Measurements from ENCODE around the gene SEMA3A.
A peak's percentile ranks its signal among the peaks of the same experiment; 100 is the strongest.

SEMA3A gene

GRCh38 chr7:84003191-84003590, 191.4 kb downstream of the SEMA3A start:
- DNase-seq, result no peak

- peak; percentile 25 for DNase-seq
Measured at GRCh38 chr7:84002348-84002747, 192.2 kb downstream of the SEMA3A start.

- DNase-seq, result peak; percentile 15
Measured at GRCh38 chr7:83996879-83997278, 197.7 kb downstream of the SEMA3A start.

GRCh38 chr7:83987764-83988163, 206.8 kb downstream of the SEMA3A start:
- no peak for DNase-seq

GRCh38 chr7:83985821-83986220, 208.8 kb downstream of the SEMA3A start:
- DNase-seq, result no peak

GRCh38 chr7:83984591-83984990, 210.0 kb downstream of the SEMA3A start:
- no peak for DNase-seq

- DNase-seq, result no peak
Measured at GRCh38 chr7:83984076-83984475, 210.5 kb downstream of the SEMA3A start.

GRCh38 chr7:83983606-83984005, 211.0 kb downstream of the SEMA3A start:
- DNase-seq, result no peak

GRCh38 chr7:83976302-83976701, 218.3 kb downstream of the SEMA3A start:
- peak; percentile 38 for DNase-seq

GRCh38 chr7:83970081-83970480, 224.5 kb downstream of the SEMA3A start:
- no peak for DNase-seq

- no peak for DNase-seq
Measured at GRCh38 chr7:83964318-83964717, 230.3 kb downstream of the SEMA3A start.

- peak; percentile 3 for DNase-seq
Measured at GRCh38 chr7:83957333-83957732, 237.3 kb downstream of the SEMA3A start.

- no peak for DNase-seq
Measured at GRCh38 chr7:83956104-83956503, 238.5 kb downstream of the SEMA3A start.

GRCh38 chr7:83952236-83952635, 242.4 kb downstream of the SEMA3A start:
- no peak for DNase-seq

GRCh38 chr7:83947260-83947659, 247.3 kb downstream of the SEMA3A start:
- peak; percentile 5 for DNase-seq

GRCh38 chr7:83946801-83947200, 247.8 kb downstream of the SEMA3A start:
- no peak for DNase-seq

GRCh38 chr7:83941300-83941699, 253.3 kb downstream of the SEMA3A start:
- no peak for DNase-seq

GRCh38 chr7:83937930-83938329, 256.7 kb downstream of the SEMA3A start:
- DNase-seq, result no peak

GRCh38 chr7:83936056-83936708, 258.4 kb downstream of the SEMA3A start:
- peak; percentile 64 for DNase-seq

GRCh38 chr7:83934118-83934734, 260.4 kb downstream of the SEMA3A start:
- DNase-seq, result no peak

- DNase-seq, result no peak
Measured at GRCh38 chr7:83931968-83932367, 262.6 kb downstream of the SEMA3A start.

- DNase-seq, result no peak
Measured at GRCh38 chr7:83930262-83930661, 264.3 kb downstream of the SEMA3A start.

GRCh38 chr7:83925860-83926259, 268.7 kb downstream of the SEMA3A start:
- DNase-seq, result no peak

- DNase-seq, result peak; percentile 46
Measured at GRCh38 chr7:83921941-83922607, 272.5 kb downstream of the SEMA3A start.
